ENCODE measurements around the gene ZNF669.

ZNF669 gene

DNA sequence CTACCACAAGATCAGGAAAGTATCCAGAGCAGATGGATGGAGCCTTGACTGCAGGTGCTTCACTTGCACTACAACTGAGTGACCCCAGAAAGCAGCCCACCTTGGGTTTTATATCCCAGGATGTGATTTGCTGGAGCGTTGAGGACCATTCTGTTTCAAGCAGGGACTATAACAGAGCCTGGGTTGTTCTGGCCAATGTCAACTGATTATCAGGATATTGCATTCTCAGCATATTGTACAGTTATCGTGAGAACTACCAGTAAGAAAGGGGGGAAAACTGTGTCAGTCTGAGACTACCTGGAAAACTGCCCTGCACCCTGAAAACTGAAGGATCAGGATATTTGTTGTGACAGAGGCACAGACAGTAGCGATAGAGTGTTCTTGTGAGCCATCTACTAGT, 8.0 kb downstream of the ZNF669 start:
- H3K27ac Mint-ChIP-seq, result no peak overlapping the region
- no peaks in the 10 kb centered on the region for H3K27me3 Mint-ChIP-seq
- no peak overlapping the region for H3K4me3 Mint-ChIP-seq
- peaks cover 24 to 34% of the 10 kb centered on the region in 2 donors for H3K9me3 Mint-ChIP-seq
- DNase-seq, result no peak
- ATAC-seq, result no peak
- no peaks in the 10 kb centered on the region for H3K4me1 Mint-ChIP-seq

DNA sequence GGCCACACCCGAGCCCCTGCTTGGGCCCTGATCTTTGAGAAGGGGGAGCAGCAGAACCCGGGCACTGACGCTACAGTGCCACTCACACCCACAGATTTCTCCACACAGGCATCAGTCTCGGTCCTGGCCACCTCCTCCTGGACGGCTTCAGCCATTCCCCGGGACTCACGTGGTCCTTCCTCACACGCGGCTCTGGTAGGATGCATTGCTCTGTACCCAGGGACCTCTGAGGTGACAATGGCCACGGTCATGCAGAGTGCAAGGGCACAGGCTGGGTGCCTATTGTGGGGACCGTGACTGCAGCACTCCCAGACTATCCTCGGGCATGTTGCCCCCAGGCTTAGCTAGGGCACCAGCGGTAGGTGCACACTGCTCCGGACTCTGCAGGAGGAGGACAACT, 13.7 kb downstream of the ZNF669 start:
- no peak overlapping the region for H3K27ac Mint-ChIP-seq
- no peak for DNase-seq
- H3K9me3 Mint-ChIP-seq, result peaks cover 0 to 7% of the 10 kb centered on the region in 2 donors

DNA sequence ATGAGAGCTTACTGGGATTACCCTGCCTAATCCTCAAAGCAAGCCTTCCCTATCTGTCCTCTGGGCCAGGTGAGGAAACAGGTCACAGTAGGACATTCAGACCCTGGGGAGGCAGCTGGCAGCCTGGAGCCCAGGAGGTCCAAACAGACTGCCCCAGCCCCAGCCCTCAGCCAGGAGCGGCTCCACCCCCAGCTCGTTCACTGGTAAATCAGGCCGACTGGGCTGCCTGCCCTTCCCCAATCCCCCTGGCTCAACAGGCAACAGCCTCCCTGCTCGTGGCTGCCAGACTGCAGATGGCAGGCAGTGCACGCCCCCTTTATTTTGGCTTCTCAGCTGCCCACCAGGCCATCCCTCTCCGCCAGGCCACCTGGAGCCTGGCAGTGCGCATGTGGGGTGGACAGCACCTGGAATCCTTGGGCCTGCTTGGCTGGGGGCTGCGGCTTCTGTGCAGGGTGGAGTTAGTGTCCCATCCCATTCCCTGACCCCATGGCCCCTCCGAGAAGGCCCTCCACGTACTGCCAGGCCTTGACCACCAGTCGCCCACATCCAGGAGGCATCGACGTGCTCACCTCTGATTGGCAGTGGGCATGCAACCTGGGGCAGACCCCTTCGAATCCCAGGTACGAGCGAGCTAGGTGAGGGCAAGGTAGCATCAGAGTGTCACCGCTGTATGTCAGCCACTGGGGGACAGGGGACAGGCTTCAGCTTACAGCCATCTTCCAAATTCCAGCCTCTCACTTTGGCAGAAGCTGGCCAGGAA, 14.4 kb downstream of the ZNF669 start:
- peaks cover 9% of the 10 kb centered on the region for H3K27me3 Mint-ChIP-seq
- ATAC-seq, result no peak
- no peak for DNase-seq
- H3K4me1 Mint-ChIP-seq, result no peaks in the 10 kb centered on the region
- peak overlapping the region in 1 of 2 donors; percentile 34 for H3K27ac Mint-ChIP-seq
- H3K9me3 Mint-ChIP-seq, result peaks cover 4 to 13% of the 10 kb centered on the region in 2 donors
- H3K4me3 Mint-ChIP-seq, result no peak overlapping the region

More for the DNA sequence above, 13.7 kb downstream of the ZNF669 start:
- no peaks in the 10 kb centered on the region for H3K4me1 Mint-ChIP-seq
- no peak overlapping the region for H3K4me3 Mint-ChIP-seq
- peaks cover 2% of the 10 kb centered on the region for H3K27me3 Mint-ChIP-seq
- peak; percentile 31 for ATAC-seq

DNA sequence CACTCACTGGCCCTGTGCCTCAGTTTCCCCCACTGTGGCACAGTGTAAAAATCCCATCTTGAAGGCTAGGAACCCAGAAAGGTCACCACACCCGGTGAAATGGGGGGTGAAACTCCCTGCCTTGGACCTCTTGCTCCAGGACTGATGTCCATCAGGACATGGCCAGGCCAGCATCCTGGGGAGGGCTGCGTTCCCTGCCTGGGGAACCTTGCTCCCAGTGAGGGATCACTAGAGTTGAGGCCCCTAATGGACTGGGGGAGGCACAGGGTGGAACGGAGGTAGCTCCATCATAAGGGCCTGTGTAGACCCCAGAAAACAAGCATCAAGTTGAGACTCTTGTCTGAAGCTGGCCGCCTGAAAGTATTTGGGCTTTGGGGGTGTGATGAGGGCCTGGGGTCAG, 15.2 kb downstream of the ZNF669 start:
- no peak overlapping the region for H3K27ac Mint-ChIP-seq
- no peaks in the 10 kb centered on the region for H3K4me1 Mint-ChIP-seq
- H3K9me3 Mint-ChIP-seq, result peaks cover 5 to 16% of the 10 kb centered on the region in 2 donors
- H3K4me3 Mint-ChIP-seq, result no peak overlapping the region
- no peak for ATAC-seq
- H3K27me3 Mint-ChIP-seq, result peaks cover 11% of the 10 kb centered on the region
- DNase-seq, result no peak

DNA sequence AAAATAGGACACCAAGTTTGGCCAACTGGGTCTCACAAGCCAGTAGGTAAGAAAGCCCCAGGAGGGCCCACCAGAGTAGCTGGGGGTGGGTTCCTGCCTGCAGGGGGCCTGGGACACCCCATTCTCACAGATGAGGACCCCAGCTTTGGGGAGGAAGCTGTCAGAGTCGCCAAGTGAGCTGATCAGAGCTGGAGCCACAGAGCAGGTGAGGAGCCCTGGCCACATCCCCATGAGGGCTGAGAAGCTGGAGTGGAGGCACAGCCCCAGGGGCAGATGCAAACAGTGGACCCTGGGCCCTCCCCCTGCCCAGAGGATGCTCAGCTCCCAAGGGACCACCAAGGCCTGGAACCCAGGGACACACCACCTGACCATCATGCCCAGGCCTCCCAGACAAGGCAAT, 16.9 kb downstream of the ZNF669 start:
- peaks cover 13% of the 10 kb centered on the region for H3K27me3 Mint-ChIP-seq
- peaks cover 5 to 16% of the 10 kb centered on the region in 2 donors for H3K9me3 Mint-ChIP-seq

DNA sequence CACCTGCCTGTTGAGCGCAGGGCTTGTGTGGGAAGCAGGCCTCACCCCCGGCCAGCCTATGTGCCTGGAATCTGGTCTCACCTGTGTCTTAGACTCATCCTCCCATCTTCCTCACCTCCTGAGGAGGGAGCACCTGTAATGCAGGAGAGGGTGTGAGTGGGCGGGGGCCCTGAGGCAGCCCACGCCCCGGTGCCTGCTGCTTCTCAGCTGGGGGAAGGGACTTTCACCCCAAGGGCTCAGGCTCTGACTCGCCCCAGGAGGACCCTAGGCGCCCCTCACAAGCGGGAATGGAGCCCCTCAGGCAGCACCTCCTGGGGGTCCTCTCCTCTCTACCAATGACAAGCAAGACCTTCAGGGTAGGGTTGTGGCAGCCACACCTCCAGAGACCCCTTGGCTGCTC, 18.8 kb downstream of the ZNF669 start:
- Mint-ChIP-seq H3K9me3 (peaks cover 5 to 10% of the 10 kb centered on the region in 2 donors), H3K27ac (peak overlapping the region in 1 of 2 donors; percentile 57), H3K4me3 (no peak overlapping the region), H3K4me1 (no peaks in the 10 kb centered on the region), H3K27me3 (peaks cover 18% of the 10 kb centered on the region)
- DNase-seq, result no peak
- ATAC-seq, result no peak

More for the DNA sequence above, 16.9 kb downstream of the ZNF669 start:
- Mint-ChIP-seq H3K4me1 (no peaks in the 10 kb centered on the region), H3K27ac (no peak overlapping the region), H3K4me3 (no peak overlapping the region)
- ATAC-seq, result peak; percentile 27
- DNase-seq, result no peak

DNA sequence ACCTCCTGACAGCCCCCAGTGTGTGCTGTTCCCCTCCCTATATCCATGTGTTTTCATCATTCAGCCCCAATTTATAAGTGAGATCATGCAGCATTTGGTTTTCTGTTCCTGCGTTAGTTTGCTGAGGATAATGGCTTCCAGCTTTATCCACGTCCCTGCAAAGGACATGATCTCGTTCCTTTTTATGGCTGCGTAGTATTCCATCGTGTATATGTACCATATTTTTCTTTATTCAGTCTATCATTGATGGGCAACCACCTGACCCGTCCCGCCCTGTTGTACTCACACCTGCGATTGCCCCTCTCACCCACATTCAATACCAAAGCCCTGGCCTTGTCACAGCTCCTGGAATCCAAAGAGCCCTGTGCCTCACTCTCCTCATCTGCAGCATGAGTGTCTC, 19.4 kb downstream of the ZNF669 start:
- ATAC-seq, result no peak
- peaks cover 18% of the 10 kb centered on the region for H3K27me3 Mint-ChIP-seq

DNA sequence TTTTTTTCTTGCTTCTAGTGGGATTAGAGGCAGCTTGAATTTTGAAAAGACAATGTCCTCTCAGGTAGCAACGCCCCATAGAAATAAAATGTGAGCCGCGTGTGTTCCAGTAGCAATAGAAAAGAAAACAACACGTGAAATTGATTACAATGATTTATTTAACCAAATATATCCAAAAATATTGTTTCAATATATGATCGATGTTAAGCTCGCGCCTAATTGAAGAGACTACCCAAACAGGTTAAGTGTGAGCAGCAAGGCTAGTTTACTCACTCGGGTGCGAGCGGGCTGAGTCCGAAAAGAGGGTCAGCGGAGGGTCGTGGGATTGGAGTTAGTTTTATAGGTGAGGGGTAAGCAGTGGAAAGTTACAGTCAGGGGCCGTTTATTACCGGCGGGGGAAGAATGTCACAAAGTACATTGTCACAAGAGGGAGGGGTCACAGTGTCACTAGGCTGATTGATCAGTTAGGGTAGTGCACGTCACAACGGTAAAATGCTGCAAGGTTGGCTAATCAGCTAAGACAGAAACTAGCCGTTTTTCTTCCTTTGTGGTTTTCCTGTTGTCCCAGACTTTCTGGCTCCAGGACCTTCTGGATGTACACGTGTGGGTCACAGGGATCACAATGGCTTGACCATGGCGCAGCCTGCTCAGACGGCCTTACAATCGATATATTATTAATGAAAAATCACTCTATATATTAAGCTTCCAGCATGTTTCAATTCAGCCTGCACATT, 24.8 kb downstream of the ZNF669 start:
- Mint-ChIP-seq H3K27ac (peak overlapping the region; percentile 61 to 92), H3K27me3 (peaks cover 7% of the 10 kb centered on the region), H3K9me3 (peaks cover 6 to 13% of the 10 kb centered on the region in 2 donors), H3K4me1 (peaks cover 26% of the 10 kb centered on the region), H3K4me3 (peak overlapping the region; percentile 84 to 97)
- DNase-seq, result no peak
- ATAC-seq, result no peak

More for the DNA sequence above, 19.4 kb downstream of the ZNF669 start:
- no peak for DNase-seq
- no peak overlapping the region for H3K27ac Mint-ChIP-seq
- H3K4me1 Mint-ChIP-seq, result no peaks in the 10 kb centered on the region
- peaks cover 5 to 10% of the 10 kb centered on the region in 2 donors for H3K9me3 Mint-ChIP-seq
- no peak overlapping the region for H3K4me3 Mint-ChIP-seq

DNA sequence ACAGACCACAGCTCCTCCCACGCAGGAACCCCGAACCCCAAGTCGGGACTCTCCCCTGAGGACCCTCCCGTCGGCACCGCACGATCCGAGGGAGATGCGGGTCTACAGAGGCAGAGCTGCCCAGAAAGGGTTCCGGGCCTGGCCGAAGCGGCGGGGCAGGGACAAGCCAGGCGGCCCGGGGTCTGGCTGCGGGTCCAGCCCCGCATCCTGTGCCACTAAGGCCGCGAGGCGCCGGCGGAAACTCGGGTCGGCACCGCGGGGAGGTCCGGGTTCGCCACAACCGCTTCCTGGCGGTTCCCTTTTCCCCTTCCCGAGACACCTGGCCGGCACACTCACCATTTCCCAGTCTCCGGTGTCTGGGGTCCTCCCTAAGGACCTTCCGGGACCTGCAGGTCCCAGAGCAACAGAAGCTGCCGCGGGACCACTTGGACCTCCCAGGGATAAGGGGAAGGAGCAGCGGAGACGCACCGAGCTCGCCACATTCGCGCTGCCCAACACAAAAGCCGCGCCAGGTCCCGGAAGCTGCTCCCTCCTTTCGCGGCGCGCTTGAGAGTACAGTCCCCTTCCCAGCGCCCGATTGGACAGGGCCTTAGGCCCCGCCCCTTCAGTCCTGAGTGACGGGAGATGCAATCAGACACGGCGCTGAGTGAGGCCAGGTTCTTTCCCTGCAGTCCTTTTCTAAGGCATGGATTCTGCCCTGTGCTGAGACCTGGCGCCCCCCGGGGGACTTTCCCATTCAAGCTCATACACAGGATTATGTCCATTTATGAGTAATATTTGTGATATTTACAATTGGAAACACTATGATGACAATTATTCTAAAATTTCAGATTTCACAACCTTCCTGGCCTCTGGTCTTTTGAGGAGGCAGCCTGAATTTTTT, 25.7 kb downstream of the ZNF669 start, which contains the start of gene ZNF670:
ZNF670 (minus strand) TSS at position 554 of the 883 bp plus-strand sequence; CDS start at position 339, 215 bp downstream.
- peaks cover 26% of the 10 kb centered on the region for H3K4me1 Mint-ChIP-seq
- peak within 1 kb of the TSS; percentile 84 to 97 for H3K4me3 Mint-ChIP-seq
- H3K9me3 Mint-ChIP-seq, result peaks cover 6 to 21% of the 10 kb centered on the region in 2 donors
- peak; percentile 82 to 92 for DNase-seq
- peaks cover 7% of the 10 kb centered on the region for H3K27me3 Mint-ChIP-seq
- peak within 1 kb of the TSS; percentile 92 to 99 for H3K27ac Mint-ChIP-seq
- ATAC-seq, result peak; percentile 99

DNA sequence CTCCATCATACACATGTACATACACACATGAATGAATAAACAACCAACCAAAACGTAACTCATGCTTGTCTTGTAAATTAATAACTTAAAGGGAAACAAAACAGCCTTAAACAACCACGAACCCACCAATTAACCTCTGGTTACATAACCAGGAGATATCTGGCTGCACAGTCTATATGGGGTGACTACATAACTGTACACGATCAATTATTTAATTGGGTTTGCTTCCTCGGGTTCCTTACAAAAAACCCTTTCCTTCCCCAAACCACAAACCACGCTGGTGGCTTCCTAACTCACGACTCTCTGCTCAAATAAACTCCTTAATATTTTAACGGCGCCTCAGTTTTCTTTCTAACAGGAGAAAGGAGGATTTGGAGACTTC, 26.3 kb downstream of the ZNF669 start:
- H3K27ac Mint-ChIP-seq, result peak overlapping the region; percentile 53 to 99
- H3K9me3 Mint-ChIP-seq, result peaks cover 6 to 25% of the 10 kb centered on the region in 2 donors
- peaks cover 7% of the 10 kb centered on the region for H3K27me3 Mint-ChIP-seq
- ATAC-seq (peak; percentile 33), DNase-seq (no peak)
- peaks cover 26% of the 10 kb centered on the region for H3K4me1 Mint-ChIP-seq
- peak overlapping the region; percentile 84 to 97 for H3K4me3 Mint-ChIP-seq

DNA sequence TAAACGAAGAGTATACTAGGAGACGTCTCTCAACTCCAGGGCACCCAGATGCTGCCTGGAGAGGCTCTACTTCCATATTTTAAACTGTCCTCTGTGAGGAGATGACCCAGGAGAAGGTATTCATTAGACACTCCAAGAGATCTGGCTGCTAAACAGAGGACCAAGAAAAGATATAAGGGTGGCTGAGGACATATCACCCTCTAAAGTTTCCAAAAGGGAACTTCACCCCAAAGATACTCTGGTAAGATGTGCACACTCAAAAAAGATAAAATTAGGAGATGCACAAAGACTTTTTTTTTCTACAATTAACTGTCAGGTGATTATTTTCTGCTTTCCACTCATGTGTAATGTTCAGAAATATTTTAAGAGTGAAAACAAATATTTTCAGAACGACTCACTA, 26.9 kb downstream of the ZNF669 start:
- H3K27ac Mint-ChIP-seq, result no peak overlapping the region
- H3K9me3 Mint-ChIP-seq, result peaks cover 6 to 25% of the 10 kb centered on the region in 2 donors
- peaks cover 4% of the 10 kb centered on the region for H3K27me3 Mint-ChIP-seq
- ATAC-seq, result no peak
- H3K4me3 Mint-ChIP-seq, result peak overlapping the region; percentile 84 to 97
- DNase-seq, result no peak
- peaks cover 26% of the 10 kb centered on the region for H3K4me1 Mint-ChIP-seq

DNA sequence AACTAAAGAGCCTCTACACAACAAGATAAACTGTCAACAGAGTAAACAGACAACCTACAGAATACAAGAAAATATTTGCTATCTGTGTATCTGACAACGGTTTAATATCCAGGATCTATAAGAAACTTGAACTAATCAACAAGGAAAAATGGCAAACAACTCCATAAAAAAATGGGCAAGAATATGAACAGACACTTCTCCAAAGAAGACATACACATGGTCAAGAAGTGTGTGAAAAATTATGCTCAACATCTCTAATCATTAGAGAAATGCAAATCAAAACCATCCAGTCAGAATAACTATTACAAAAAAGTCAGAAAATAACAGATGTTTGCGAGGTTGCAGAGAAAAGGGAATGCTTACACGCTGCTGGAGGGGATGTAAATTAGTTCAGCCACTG, 33.5 kb downstream of the ZNF669 start:
- no peak for DNase-seq
- H3K9me3 Mint-ChIP-seq, result peaks cover 30 to 67% of the 10 kb centered on the region in 2 donors

DNA sequence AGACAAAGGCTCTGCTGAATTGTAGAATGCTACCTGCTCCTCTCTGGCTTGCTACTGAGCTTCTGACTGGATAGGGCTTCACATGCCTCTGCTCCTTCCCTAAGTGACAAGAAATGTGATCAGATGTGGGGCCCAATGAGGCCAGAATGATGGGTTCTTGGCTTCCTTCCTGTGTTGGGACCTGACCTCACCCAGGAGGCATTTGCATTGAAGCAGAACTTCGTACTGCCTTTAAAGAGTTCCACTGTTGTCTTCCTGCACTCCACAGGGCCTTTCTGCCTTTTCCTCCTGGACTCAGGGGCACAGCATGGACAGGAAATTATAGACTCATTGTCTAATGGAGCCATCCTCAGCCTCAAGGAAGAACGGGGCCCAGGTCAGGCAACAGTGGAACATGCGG, 39.9 kb downstream of the ZNF669 start:
- DNase-seq (no peak), ATAC-seq (no peak)
- H3K9me3 Mint-ChIP-seq, result peaks cover 31 to 60% of the 10 kb centered on the region in 2 donors
- no peak overlapping the region for H3K27ac Mint-ChIP-seq
- H3K4me1 Mint-ChIP-seq, result no peaks in the 10 kb centered on the region
- no peak overlapping the region for H3K4me3 Mint-ChIP-seq
- no peaks in the 10 kb centered on the region for H3K27me3 Mint-ChIP-seq

More for the DNA sequence above, 33.5 kb downstream of the ZNF669 start:
- Mint-ChIP-seq H3K27ac (no peak overlapping the region), H3K4me3 (no peak overlapping the region), H3K27me3 (no peaks in the 10 kb centered on the region), H3K4me1 (no peaks in the 10 kb centered on the region)
- ATAC-seq, result no peak

DNA sequence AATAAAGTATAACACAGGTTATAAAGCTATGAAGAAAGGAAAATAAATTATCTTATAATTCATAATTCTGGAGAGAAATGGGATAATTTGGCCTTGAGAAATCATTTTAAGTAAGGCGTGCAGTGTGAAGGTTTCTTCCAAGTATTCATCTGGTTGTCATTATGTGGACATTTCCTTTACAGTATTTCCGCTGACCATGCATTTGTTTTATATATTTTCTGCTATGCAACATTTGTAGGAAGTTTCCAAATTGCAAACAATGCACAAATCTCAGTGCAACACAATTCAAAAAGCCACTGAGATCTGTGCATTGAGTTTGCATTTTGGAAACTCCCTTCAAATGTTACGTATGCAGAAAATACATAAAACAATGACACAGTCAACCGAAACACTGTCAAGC, 43.4 kb downstream of the ZNF669 start:
- H3K27me3 Mint-ChIP-seq, result no peaks in the 10 kb centered on the region
- peaks cover 39 to 62% of the 10 kb centered on the region in 2 donors for H3K9me3 Mint-ChIP-seq
- ATAC-seq (no peak), DNase-seq (no peak)
- no peaks in the 10 kb centered on the region for H3K4me1 Mint-ChIP-seq
- H3K27ac Mint-ChIP-seq, result no peak overlapping the region
- H3K4me3 Mint-ChIP-seq, result no peak overlapping the region

DNA sequence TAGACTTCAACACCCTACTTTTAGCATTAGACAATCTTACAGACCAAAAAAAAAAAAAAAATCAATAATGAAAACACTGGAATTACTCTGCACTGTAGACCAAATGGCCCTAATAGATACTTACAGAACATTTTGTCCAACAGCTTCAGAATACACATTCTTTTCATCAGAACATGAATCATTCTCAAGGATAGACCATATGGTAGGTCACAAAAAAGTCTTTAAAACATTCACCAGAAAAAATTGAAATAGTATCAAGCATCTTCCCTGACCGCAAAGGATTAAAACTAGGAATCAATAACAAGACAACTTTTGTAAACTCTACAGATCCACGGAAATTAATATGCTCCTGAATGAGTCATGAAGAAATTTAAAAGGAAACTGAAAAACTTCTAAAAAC, 48.1 kb downstream of the ZNF669 start:
- DNase-seq (no peak), ATAC-seq (no peak)
- H3K4me3 Mint-ChIP-seq, result no peak overlapping the region
- H3K4me1 Mint-ChIP-seq, result peaks cover 8% of the 10 kb centered on the region
- no peaks in the 10 kb centered on the region for H3K27me3 Mint-ChIP-seq
- no peak overlapping the region for H3K27ac Mint-ChIP-seq
- H3K9me3 Mint-ChIP-seq, result peaks cover 63 to 69% of the 10 kb centered on the region in 2 donors
